Chondrocyte (in vitro differentiated cells): ENCODE results near the gene MAPK11. TPM values are rescaled to one million over a fixed set of nuclear protein-coding genes. Genes with fewer than 3 reads are reported as not detected.
A peak's percentile ranks its signal among the peaks of the same experiment; 100 is the strongest.

Experiments
- DNase-seq: peaks from one replicate; pipeline ENCODE4 v3.0.0; 2021; ENCODE audit warnings: mixed read lengths, low spot score
- H3K27ac Mint-ChIP-seq: one replicate; pipeline ENCODE4 v1.8.0; 2021; ENCODE audit warnings: mild to moderate bottlenecking, moderate library complexity, mixed read lengths; ENCODE audit not compliant: unreplicated experiment
- H3K27me3 Mint-ChIP-seq: 2 replicates; pipeline ENCODE4 v1.8.0; 2021; ENCODE audit warnings: low read depth, mixed read lengths
- H3K36me3 Mint-ChIP-seq: 2 replicates; pipeline ENCODE4 v1.8.0; 2021; ENCODE audit warnings: low read depth, mixed read lengths
- H3K4me1 Mint-ChIP-seq: 2 replicates; pipeline ENCODE4 v1.8.0; 2021; ENCODE audit warnings: low read depth, mild to moderate bottlenecking, mixed read lengths
- H3K4me3 Mint-ChIP-seq: one replicate; pipeline ENCODE4 v1.8.0; 2021; ENCODE audit warnings: mild to moderate bottlenecking, moderate library complexity, mixed read lengths; ENCODE audit not compliant: unreplicated experiment
- H3K9me3 Mint-ChIP-seq: 2 replicates; pipeline ENCODE4 v1.8.0; 2021; ENCODE audit warnings: low read depth, mixed read lengths
- total RNA-seq: library from RNA; stranded (reverse); gene quantifications from 3 replicates; pipeline ENCODE4 v1.2.1, GENCODE V29; 2021
- TF ChIP-seq, protein P1 (sequence below): fragments of 200-600 bp; sonication (generic); IDR thresholded peaks from 2 replicates; pipeline ENCODE4 v1.5.0; 2021; ENCODE audit warnings: antibody characterized with exemption, mild to moderate bottlenecking, moderate library complexity

MAPK11 gene
- total RNA-seq, 1 donor from 2014 or later = 19.9 TPM

GRCh38 chr22:50292643-50293440, 22.7 kb upstream of the MAPK11 start:
- no peak for DNase-seq
- H3K27ac Mint-ChIP-seq = peak overlapping the region; percentile 87
- TF ChIP-seq, protein P1, sequence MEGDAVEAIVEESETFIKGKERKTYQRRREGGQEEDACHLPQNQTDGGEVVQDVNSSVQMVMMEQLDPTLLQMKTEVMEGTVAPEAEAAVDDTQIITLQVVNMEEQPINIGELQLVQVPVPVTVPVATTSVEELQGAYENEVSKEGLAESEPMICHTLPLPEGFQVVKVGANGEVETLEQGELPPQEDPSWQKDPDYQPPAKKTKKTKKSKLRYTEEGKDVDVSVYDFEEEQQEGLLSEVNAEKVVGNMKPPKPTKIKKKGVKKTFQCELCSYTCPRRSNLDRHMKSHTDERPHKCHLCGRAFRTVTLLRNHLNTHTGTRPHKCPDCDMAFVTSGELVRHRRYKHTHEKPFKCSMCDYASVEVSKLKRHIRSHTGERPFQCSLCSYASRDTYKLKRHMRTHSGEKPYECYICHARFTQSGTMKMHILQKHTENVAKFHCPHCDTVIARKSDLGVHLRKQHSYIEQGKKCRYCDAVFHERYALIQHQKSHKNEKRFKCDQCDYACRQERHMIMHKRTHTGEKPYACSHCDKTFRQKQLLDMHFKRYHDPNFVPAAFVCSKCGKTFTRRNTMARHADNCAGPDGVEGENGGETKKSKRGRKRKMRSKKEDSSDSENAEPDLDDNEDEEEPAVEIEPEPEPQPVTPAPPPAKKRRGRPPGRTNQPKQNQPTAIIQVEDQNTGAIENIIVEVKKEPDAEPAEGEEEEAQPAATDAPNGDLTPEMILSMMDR = no peak
- no peaks in the 10 kb centered on the region for H3K27me3 Mint-ChIP-seq
- H3K36me3 Mint-ChIP-seq = peaks cover 2% of the 10 kb centered on the region
- no peaks in the 10 kb centered on the region for H3K9me3 Mint-ChIP-seq
- peak overlapping the region; percentile 64 for H3K4me3 Mint-ChIP-seq
- H3K4me1 Mint-ChIP-seq = peaks cover 51% of the 10 kb centered on the region

- no peak for DNase-seq
- Mint-ChIP-seq H3K4me3 (no peak overlapping the region), H3K27me3 (no peaks in the 10 kb centered on the region), H3K27ac (no peak overlapping the region), H3K36me3 (peaks cover 4% of the 10 kb centered on the region), H3K4me1 (peaks cover 28% of the 10 kb centered on the region), H3K9me3 (no peaks in the 10 kb centered on the region)
- TF ChIP-seq, protein P1 = no peak
These were observed 19.9 kb upstream of the MAPK11 start for GRCh38 chr22:50289942-50290630.

- Mint-ChIP-seq H3K4me1 (peaks cover 21% of the 10 kb centered on the region), H3K27ac (no peak overlapping the region), H3K9me3 (no peaks in the 10 kb centered on the region), H3K4me3 (no peak overlapping the region), H3K36me3 (peaks cover 7% of the 10 kb centered on the region), H3K27me3 (no peaks in the 10 kb centered on the region)
- no peak for DNase-seq
- TF ChIP-seq, protein P1 = no peak
These were observed 19.2 kb upstream of the MAPK11 start for GRCh38 chr22:50289151-50289941.

DNA sequence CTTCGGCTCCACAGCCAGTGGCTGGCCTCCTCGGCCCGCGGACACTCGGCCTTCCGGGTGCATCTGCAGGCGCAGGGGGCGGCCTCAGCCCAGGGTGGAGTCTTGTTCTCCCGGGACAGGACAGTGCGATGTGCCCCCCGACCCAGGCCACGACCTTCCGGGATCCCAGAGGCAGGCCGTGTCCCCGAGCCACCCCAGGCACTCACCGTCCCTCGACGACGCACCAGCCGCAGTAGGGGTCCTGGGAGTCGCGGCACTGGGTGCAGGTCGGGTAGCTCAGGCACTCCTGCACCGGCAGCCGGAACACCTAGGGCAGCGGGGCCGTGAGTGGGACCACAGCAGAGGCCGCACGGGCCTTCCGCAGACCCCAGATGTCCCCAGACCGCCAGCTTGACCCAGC, 17.6 kb upstream of the MAPK11 start:
- DNase-seq = no peak
- peaks cover 8% of the 10 kb centered on the region for H3K36me3 Mint-ChIP-seq
- H3K27me3 Mint-ChIP-seq = no peaks in the 10 kb centered on the region
- peaks cover 13% of the 10 kb centered on the region for H3K4me1 Mint-ChIP-seq
- H3K9me3 Mint-ChIP-seq = no peaks in the 10 kb centered on the region
- H3K4me3 Mint-ChIP-seq = no peak overlapping the region
- TF ChIP-seq, protein P1 = no peak
- H3K27ac Mint-ChIP-seq = no peak overlapping the region
